SK-N-MC (cell line): ENCODE results near the gene RGS1.

Experiments used
- DNase-seq: peaks from one replicate; pipeline ENCODE4 v3.0.0-alpha.2; 2011; ENCODE audit warnings: low read depth, low spot score
- H3K27ac ChIP-seq: fragments of 200-600 bp; sonication (generic); 2 replicates; pipeline ENCODE4 v1.5.1; 2016; ENCODE audit warnings: mixed run types
- H3K36me3 ChIP-seq: fragments of 200-600 bp; sonication (generic); 2 replicates; pipeline ENCODE4 v1.6.1; 2017; ENCODE audit warnings: antibody characterized with exemption, low read length, mixed read lengths; ENCODE audit not compliant: insufficient read depth
- H3K4me3 ChIP-seq: fragments of 200-600 bp; sonication (generic); 2 replicates; pipeline ENCODE4 v1.5.1; 2016
- H3K9ac ChIP-seq: fragments of 200-600 bp; sonication (generic); 2 replicates; pipeline ENCODE4 v1.8.0; 2017; ENCODE audit warnings: mixed run types, mixed read lengths; ENCODE audit not compliant: insufficient read length
- H3K9me3 ChIP-seq: fragments of 200-600 bp; sonication (generic); 2 replicates; pipeline ENCODE4 v1.6.1; 2017; ENCODE audit warnings: low read depth, mild to moderate bottlenecking, antibody characterized with exemption, low read length, moderate library complexity, mixed read lengths
- EZH2 ChIP-seq: fragments of 200-600 bp; sonication (generic); IDR thresholded peaks from one replicate; pipeline ENCODE4 v1.6.1; 2017; ENCODE audit warnings: antibody characterized with exemption
- FOXP2 ChIP-seq: optimal IDR thresholded peaks from 2 replicates; pipeline ENCODE3; 2011; ENCODE audit warnings: mild to moderate bottlenecking, moderate library complexity; ENCODE audit not compliant: insufficient read depth; ENCODE audit errors: extremely low read length, control extremely low read depth
- POLR2AphosphoS5 ChIP-seq: IDR thresholded peaks from 2 replicates; pipeline ENCODE4 v1.6.1; 2012; ENCODE audit warnings: mild to moderate bottlenecking, low read depth, low read length, borderline replicate concordance

RGS1 gene

DNA sequence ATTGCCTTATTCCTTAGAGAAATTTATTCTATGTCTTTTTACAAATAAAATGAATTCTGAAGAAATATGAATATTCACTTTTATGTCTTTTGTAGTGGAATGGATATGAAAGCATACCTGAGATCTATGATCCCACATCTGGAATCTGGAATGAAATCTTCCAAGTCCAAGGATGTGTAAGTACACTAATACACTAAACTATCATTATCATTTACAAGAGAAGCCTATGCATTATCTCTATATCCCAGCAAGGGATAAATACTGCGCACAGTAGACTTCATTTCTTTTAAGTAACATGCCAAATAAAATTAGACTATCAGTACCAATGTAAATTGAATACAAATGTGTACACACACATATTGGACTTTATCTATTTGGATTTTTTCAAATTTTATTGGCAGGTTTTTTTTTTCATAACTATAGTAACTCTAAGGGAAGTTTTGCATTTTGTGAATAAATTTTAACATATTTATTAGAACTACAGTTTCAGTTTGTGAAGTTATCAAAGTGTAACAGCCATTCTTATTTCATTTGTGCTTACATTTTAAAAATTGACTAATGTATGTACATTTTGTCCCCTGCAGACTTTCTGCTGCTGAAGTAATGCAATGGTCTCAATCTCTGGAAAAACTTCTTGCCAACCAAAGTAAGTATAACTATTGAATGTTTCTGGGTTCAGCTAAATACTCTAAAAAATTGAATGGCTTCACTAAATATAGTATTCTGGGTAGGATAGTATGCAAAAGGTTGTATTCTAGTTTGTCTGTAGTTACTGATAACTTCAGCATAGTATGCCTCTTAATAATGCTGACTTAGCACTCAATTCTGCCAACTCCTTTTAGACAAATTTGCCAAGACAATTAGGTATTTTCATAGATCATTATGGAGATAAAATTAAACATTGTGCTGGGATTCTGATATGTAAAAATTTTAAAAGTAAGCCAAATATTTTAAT is 894 bp downstream of the RGS1 start:
- H3K9ac ChIP-seq: no peak overlapping the region
- DNase-seq: no peak
- H3K9me3 ChIP-seq: no peaks in the 10 kb centered on the region
- H3K4me3 ChIP-seq: no peak overlapping the region
- no peak for TF ChIP-seq EZH2
- no peak for TF ChIP-seq FOXP2
- no peak for TF ChIP-seq POLR2AphosphoS5
- H3K36me3 ChIP-seq: no peaks in the 10 kb centered on the region
- H3K27ac ChIP-seq: no peak overlapping the region

DNA sequence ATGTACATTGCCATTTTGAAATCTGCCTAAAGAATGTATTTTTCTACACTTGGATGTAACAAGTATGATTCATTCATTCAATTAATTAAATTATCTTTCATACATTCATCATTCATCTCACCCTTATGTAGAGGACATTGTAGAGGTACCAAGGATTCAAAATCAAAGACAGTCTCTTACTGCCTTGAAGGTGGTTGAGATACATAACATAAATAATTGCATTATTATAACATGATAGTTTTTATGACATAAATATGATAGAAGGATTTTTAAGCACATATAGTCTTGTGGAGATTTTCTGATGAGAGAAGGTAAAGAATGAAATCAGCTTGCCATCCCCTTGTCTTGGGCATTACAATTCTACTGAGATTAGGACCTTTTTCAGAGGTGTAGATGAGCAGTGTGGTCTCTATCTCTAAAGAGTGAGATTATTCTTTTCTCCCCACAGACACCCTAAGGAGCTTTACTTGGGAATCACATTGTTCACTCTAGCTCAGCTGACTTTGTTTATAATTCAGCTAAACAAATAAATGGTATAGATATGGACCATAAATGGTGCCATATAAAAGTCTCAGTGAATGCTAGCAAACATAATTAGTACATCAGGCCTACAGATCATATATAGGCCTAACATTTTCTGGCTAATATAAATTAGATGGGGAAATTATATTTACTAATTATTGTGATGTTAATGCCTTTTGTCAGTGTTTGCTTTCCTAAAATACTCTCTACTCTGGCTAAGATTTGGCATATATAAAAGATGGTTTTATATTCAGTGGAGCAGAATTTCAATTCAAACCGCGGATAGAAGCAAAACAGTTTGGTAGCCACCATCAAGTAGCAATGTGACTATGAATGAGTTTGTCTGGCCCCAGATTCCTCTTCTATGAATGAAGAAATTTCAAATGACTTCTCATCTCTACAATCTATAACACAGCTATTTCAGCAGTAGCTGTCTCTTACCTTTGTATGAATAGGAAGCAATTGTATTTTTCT is 1.9 kb downstream of the RGS1 start:
- no peak for TF ChIP-seq FOXP2
- TF ChIP-seq EZH2: no peak
- TF ChIP-seq POLR2AphosphoS5: no peak
- DNase-seq: no peak
- no peaks in the 10 kb centered on the region for H3K36me3 ChIP-seq
- H3K27ac ChIP-seq: no peak overlapping the region
- H3K9ac ChIP-seq: no peak overlapping the region
- no peak overlapping the region for H3K4me3 ChIP-seq
- H3K9me3 ChIP-seq: no peaks in the 10 kb centered on the region

DNA sequence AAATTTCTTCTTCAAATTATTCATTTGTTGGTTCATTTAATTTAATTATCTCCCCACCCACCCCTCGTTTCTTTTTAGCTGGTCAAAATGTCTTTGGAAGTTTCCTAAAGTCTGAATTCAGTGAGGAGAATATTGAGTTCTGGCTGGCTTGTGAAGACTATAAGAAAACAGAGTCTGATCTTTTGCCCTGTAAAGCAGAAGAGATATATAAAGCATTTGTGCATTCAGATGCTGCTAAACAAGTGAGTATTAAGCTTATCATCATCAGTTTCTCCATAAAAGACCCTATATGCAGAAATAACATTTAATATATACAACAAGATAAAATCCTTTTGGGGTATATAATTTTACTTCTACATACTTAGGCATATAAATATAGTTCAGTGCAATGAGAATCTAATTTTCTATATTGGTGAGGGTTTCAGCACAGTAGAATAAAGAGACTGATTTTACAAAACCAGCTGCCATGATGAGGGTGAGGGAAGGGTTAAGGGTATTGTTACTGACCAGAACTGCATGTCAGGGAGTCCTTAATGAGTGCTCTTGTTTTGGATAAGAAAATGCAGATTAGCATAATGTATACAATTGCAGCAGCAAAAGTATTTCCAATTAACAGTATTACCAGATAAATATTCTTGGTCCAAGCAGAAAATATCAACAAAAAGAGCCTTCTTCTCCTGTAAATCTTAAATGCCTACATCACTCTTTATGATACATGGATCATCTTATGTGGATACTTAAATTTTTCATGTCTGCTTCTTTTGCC is 2.8 kb downstream of the RGS1 start:
- no peak overlapping the region for H3K9ac ChIP-seq
- no peak overlapping the region for H3K4me3 ChIP-seq
- no peak for DNase-seq
- H3K27ac ChIP-seq: no peak overlapping the region
- TF ChIP-seq FOXP2 (no peak), POLR2AphosphoS5 (no peak), EZH2 (no peak)
- no peaks in the 10 kb centered on the region for H3K9me3 ChIP-seq
- no peaks in the 10 kb centered on the region for H3K36me3 ChIP-seq

DNA sequence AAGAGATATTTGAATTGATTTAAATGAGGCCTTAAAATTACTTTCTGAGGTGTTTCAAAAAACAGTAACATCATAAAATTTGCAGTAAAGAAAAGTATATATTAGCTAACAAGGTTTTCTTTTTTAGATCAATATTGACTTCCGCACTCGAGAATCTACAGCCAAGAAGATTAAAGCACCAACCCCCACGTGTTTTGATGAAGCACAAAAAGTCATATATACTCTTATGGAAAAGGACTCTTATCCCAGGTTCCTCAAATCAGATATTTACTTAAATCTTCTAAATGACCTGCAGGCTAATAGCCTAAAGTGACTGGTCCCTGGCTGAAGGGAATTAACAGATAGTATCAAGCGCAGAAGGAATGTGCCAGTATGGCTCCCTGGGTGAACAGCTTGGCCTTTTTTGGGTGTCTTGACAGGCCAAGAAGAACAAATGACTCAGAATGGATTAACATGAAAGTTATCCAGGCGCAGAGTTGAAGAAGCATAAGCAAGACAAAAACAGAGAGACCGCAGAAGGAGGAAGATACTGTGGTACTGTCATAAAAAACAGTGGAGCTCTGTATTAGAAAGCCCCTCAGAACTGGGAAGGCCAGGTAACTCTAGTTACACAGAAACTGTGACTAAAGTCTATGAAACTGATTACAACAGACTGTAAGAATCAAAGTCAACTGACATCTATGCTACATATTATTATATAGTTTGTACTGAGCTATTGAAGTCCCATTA is 3.6 kb downstream of the RGS1 start:
- TF ChIP-seq POLR2AphosphoS5: no peak
- TF ChIP-seq FOXP2: no peak
- DNase-seq: no peak
- Histone ChIP-seq H3K9me3 (no peaks in the 10 kb centered on the region), H3K4me3 (no peak overlapping the region), H3K9ac (no peak overlapping the region), H3K36me3 (no peaks in the 10 kb centered on the region), H3K27ac (no peak overlapping the region)

DNA sequence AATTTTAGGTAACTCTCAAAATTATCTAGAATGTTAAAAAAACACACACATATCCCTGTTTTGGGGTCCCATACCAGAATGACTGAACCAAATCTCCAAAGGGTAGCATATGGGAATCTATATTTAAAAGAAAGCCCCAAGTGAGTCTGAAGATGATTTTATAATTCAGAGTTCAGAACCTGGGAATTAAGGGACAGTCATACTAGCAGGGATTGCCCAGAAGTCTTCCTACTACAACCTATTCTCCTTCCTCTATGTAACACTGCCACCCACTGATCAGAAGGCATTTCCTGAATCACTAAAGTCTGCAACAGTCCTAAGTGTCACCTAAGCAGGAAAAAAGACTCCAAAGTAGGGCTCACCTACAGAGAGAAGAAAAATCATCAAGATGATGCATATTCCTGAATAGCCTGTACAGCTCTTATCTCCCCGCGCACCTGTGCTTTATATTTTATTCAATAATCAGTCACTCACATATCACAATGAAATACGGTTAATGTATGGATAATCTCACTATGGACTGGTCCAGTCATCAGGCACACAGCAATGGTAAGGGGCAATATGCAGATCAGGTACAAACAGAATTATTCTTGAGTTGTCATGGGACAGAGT is 4.9 kb downstream of the RGS1 start:
- H3K27ac ChIP-seq: no peak overlapping the region
- H3K4me3 ChIP-seq: no peak overlapping the region
- no peak for TF ChIP-seq FOXP2
- no peak for TF ChIP-seq EZH2
- TF ChIP-seq POLR2AphosphoS5: no peak
- H3K9me3 ChIP-seq: no peaks in the 10 kb centered on the region
- no peak for DNase-seq
- H3K9ac ChIP-seq: no peak overlapping the region
- no peaks in the 10 kb centered on the region for H3K36me3 ChIP-seq

DNA sequence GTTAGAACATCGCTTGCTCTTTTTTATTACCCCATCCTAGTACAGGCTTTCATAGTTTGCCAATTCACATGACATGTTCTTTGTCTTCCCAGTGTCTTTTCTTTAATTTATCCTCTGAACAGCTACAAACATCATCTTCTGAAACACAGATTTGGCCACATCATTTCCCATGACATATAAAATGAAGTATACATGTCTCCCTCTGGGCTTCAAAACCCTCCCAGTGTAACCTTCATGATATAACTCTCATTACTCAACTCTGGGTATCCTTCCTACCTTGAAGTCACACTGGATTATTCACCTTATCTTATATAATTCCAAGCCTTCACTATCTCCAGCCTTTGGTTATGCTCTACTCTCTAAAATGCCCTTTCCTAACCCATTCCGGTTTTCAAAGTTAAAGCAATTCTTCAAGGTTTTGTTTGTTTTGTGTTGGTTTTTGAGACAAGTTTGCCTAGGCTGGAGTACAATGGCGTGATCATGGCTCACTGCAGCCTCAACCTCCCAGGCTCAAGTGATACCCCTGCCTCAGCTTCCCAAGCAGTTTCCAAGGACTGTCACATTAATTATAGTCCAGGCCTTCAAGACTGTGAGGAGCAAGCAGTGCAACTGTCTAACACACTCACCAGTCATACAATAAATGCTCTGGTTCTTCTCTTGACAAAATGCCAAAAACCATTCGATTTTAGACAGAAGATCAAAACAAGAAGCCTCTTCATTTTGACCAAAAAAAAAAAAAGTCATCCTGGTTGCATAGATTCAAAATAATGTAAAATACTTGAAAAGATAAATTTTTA is 5.8 kb downstream of the RGS1 start:
- no peak overlapping the region for H3K4me3 ChIP-seq
- H3K9me3 ChIP-seq: no peaks in the 10 kb centered on the region

DNA sequence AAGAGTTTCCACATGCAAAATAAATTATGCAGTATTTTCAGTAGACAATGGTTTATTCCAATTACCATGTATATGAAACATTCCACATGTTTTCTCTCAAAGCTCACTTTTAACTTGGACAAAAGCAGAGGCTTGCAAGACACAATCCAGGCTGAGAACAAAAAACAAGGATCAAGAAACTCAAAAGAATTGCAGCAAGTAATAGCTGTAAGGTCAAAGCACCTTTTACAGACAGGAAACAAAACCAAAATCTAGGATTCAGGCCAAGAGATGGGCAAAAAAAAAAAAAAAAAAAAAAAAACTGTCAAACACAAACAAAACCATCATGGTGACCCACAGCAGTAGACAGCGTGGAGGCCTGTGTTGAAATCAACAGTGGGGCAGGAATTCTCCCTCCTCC is 9.3 kb downstream of the RGS1 start:
- Histone ChIP-seq H3K27ac (no peak overlapping the region), H3K4me3 (no peak overlapping the region), H3K9me3 (no peaks in the 10 kb centered on the region), H3K36me3 (no peaks in the 10 kb centered on the region), H3K9ac (no peak overlapping the region)
- no peak for DNase-seq
- TF ChIP-seq POLR2AphosphoS5: no peak
- no peak for TF ChIP-seq EZH2
- no peak for TF ChIP-seq FOXP2

More for the DNA sequence above, 5.8 kb downstream of the RGS1 start:
- H3K36me3 ChIP-seq: no peaks in the 10 kb centered on the region
- DNase-seq: no peak
- no peak overlapping the region for H3K9ac ChIP-seq
- no peak for TF ChIP-seq EZH2
- TF ChIP-seq POLR2AphosphoS5: no peak
- no peak for TF ChIP-seq FOXP2
- H3K27ac ChIP-seq: no peak overlapping the region
